Erythroblast (primary cell): ENCODE data around the gene CDK11A.
A peak's percentile ranks its signal among the peaks of the same experiment; 100 is the strongest.
"Not testable (repeated sequence)": the region's sequence is repeated elsewhere in the genome, so short reads cannot be mapped to it uniquely, and the experiment has no call there.

ENCODE experiments used
- DNase-seq, 2 experiments: peaks; one replicate each; lab custom pipeline; 2025; lab: John Stamatoyannopoulos, UW
- GATA1 ChIP-seq: IDR thresholded peaks from 2 replicates; pipeline ENCODE4 v1.6.1; 2011; ENCODE audit warnings: low read depth, mild to moderate bottlenecking, control low read depth, low read length, moderate library complexity
- POLR2A ChIP-seq: IDR thresholded peaks from 2 replicates; pipeline ENCODE4 v1.6.1; 2011; ENCODE audit warnings: mild to moderate bottlenecking, low read length

Gene CDK11A

DNA sequence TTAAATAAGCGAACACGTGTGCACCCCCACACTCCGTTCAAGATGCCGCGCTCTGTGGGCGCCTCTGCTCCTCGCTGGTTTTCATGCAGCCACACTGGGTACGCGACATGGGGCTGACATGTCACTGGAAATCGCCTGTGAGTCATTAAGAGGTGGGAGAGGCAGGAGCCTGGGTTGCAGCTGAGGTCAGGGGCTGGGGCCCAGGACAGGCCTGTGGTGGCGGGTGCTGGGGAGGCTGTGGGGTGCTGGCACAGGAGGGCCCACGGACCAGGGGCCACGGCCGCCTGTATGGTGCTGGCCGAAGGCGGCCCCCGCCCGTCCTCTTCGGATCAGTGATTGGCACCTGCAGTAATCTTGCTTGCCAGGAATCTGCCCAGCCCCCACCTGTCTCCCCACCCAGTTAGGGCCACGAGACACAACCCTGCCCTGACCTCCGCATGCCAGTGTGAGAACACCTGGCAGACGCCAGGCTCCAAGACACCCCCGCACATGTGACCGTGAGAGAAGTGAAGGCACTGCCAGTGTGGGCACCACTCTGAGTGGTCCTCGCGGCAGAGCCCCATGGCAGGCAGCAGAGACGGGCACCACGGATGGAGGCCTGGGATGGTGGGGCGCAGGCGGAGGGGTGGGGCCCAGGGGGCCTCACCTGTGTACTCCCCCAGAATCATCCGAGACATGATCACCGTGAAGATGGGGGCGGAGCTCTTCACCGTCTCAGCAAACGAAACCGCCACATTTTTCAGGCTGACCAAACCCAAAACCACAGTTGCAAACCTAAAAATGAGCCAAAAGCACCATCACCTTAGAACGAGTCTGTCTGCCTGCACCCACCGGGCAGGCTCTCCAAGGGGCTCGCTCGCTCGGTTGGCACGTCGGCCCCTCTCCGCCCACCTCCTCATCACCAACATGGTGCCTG lies 13.8 kb upstream of the CDK11A start:
- DNase-seq, result not testable (repeated sequence)

DNA sequence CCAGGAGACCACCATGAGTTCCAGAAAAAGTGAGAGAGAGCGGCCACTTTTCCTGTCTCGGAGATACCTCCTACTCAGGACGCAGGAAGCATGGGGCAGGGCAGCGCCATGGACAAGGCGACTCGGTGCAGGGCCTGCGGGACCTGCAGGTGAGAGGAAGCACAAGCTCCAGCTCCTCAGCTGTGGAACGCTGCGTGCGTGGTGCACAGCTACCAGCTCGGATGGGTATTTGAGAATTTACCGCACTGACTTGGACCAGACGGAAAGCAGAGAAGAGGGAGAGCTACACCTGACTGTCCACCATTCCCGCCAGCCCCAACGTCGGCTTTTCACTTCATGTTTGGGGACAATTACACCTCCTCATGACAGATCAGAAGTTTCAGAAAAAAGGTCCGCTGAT lies 8.2 kb upstream of the CDK11A start:
- no peak for DNase-seq
- TF ChIP-seq GATA1, result no peak
- TF ChIP-seq POLR2A, result no peak

DNA sequence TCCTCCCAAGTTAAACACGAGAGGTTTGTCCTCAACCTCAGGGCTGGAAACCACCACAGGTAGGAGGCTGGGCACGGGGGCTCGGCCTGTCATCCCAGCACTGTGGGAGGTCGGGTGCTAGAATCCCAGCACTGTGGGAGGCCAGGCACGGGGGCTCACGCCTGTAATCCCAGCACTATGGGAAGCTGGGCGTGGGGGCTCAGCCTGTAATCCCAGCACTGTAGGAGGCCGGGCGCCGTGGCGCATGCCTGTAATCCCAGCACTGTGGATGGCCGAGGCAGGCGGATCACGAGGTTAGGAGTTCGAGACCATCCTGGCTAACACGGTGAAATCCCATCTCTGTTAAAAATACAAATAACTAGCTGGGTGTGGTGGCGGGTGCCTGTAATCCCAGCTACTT lies 6.7 kb upstream of the CDK11A start:
- TF ChIP-seq POLR2A, result no peak
- no peak for DNase-seq

DNA sequence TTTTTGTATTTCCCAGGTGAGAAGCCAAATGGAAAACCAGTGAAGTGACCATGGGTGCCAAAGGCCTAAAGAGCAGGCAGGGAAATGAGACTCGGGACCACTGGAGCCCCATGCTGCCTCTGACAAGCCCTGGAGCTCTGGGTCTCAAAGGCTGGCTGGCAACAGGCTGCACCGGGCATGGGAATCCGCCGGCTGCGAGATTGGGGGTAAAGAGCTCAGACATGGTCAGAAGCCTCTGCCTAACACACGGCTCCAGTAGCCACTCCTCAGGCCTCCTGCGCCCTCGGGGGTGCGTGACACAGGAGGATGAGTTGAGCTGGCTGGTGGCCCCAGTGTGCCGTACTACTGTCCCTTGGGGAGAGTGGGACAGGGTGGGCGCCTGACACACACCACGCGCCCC lies 6.1 kb upstream of the CDK11A start:
- DNase-seq, result not testable (repeated sequence)

DNA sequence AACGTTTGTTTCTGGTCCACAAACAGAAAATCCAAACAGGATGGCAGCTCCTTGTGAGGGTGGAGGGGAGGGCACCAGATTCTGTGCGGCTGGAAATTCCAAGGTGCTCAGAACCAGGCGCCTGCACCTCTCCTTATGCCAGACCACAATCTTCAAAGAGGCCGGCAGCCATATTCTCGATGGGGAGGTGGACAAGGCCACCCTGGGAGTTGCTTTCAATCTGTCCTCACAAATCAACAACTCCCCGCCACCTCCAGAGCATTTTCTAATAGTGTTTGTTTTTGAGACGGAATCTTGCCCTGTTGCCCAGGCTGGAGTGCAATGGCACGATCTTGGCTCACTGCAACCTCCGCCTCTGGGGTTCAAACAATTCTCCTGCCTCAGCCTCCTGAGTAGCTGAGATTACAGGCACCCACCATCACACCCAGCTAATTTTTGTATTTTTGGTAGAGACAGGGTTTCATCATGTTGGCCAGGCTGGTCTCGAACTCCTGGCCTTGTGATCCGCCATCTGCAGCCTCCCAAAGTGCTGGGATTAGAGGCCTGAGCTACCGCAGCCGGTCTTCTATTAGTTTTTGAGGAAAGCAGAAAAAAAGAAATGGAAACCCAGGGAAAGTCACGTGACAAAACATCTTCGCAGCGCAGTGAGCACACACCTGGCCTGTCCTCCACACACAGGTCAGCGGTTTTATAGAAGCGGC lies 5.1 kb upstream of the CDK11A start:
- DNase-seq, result not testable (repeated sequence)

DNA sequence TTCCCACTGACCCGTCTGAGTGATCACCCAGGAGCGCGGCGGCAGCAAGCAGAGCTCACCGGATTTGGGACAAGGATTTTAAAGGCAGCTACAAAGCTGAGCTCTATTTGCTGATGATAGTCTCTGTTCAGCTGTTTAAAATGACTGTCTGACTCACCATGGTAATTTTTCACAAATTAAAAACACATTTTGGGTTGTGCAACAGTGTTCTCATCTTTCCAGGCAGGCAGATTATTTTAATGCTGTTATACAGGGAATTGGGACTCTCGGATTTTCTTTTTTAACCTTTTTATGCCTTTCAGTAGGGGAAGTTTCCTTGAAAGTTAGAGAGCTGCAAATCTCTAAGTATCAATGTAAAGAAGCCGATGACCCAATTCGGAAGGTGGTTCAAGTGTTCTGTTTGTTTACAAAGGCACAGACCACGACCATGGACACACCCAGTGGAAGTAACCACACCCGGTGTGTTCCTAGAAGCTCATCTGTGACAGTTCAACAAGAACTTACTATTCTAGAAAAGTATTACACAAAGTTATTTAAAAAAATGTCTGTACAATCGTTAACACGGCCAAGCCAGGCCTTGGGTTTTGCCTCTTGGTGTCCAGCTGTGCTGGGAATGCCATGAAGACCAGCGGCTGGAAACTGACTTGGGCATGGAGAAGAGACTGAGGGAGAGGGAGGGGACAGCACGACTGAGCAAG lies 4.3 kb upstream of the CDK11A start:
- peak; percentile 37 for TF ChIP-seq POLR2A
- peak; percentile 75 to 79 for DNase-seq

DNA sequence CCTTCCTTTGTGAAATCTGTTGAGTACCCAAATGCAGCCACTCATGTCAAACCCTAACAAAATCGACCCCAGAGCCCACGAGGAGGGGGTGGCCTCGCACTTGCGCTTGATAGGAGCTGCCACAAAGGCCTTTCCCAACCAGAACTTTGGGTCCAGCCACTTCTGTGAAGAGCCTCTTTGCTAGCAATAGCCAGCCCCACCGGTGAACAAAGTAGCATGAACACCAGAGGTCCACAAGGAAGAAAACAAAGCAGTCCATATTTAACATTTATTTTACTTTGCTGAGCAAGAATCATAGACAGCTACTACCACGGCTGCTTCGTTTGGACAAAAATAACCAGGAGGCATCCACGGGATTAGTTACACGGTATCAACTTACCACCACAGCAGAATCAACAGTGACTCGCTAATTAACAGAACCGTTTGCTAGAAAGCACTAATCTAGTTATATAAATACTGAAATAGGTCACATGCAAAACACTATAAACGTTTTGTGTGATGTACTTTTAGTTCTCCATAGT lies 3.0 kb upstream of the CDK11A start:
- not testable (repeated sequence) for DNase-seq

DNA sequence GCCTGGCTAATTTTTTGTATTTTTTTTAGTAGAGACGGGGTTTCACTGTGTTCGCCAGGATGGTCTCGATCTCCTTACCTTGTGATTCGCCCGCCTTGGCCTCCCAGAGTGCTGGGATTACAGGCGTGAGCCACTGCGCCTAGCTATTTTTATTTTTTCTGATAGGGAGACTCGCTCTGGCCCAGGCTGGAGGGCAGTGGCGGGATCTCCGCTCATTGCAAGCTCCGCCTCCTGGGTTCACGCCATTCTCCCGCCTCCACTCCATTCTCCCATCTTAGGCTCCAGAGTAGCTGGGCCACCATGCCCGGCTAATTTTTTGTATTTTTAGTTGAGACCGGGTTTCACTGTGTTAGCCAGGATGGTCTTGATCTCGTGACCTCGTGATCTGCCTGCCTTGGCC lies 1.9 kb upstream of the CDK11A start:
- not testable (repeated sequence) for DNase-seq

DNA sequence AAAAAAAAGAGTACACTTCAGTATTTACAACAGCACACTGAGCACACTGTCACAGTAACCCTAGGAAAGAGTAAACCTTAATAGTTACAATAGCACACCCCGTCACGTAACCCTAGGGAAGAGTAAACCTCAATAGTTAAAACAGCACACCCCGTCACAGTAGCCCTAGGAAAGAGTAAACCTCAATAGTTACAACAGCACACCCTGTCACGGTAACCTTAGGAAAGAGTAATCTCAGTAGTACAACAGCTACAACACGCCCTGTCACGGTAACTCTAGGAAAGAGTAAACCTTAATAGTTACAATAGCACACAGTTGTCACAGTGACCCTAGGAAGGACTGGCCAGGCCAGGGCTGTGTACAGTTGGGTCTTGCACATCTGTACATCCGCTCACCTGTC lies 3.0 kb downstream of the CDK11A start:
- DNase-seq, result no peak
- TF ChIP-seq GATA1, result no peak
- no peak for TF ChIP-seq POLR2A

DNA sequence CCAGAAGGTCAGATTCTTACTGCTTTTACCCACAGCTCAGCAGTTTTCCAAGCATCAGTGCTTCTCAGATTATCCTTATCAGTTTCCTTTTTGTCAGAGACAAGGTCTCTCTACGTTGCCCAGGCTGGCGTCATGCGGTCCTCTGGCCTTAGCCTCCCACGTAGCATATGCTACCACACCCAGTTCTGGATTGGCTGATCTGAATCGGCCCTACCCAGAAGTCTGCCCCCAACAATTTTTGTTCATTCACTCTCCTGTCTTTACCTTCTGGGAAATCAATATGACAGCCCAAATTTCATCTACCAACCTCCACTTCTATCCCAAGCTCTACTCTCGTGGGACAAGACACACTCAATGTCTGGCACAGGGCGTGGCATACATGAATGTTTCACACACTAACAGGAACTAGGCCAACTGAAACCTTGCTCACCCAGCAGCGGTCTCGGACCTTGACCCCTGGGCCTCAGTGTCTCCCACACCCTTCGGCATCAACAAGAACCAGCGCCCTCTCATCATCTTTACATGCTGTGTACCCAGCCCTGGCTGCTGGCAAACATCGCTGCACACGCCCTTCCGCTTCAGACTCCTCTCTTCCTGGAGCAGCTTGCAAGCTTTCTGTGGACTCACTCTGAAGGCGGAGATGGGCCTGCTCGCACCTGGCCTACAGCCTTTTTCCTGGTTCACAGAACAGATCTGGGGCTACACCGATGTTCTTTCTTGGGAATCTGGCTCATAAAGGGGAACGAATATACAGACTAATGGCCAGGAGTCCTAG lies 8.9 kb downstream of the CDK11A start:
- peak; percentile 57 for TF ChIP-seq POLR2A
- peak; percentile 88 to 91 for DNase-seq

DNA sequence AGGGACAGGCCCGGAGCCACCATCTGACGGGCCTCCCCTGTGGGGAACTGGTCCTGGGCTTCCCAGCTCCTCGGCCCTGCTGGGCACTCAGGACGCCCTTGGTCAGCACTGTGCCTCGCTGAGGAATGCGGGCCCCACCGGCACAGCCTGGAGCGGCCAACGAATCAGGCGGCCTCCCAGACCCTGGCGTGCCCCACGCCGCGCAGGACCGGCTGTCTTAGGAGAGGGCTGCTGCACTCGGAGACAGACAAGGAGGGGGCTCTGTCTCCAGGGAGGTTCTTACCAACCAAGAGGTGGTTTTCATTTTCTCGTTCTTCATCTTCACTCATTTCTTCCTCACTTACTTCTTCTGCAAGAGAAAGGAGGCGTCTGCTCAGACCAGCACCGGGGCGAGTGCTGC lies 16.3 kb downstream of the CDK11A start:
- DNase-seq, result not testable (repeated sequence)

DNA sequence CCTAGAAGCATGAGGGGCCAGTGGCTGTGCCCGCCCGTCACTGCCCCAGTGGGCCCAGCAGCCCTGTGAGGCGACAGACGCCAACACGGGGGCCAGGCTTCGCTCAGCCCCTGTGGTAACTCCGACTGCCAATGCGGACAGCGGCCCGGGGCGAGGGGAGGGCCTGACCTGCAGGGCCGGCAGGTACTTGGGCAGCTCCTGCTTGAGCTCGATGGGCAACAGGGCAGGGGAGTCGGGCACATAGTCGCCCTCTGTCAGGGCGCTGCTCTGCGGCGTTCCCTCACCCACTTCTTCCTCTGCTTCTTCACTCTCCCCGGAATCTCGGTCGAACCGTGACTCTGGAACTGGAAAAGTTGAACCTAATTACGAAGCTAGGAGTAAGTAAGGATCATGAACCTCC lies 16.9 kb downstream of the CDK11A start:
- DNase-seq, result not testable (repeated sequence)

DNA sequence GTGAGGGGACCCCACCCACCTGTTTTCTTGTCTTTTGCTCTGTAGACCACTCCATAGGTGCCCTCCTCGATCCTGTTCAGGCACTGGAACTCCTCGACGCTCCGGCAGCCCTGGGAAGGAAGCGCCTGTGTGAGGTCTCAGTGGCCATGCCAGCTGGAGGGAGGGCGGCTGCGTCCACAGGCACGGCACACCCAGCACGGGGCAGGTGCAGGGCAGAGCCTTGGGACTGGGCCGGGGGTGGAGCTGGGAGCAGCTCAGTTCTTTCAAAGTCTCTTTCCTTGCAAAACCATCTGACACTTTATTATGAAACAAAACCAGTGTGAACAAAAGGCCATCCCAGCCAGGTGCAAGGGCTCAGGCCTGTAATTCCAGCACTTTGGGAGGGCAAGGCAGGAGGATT lies 18.5 kb downstream of the CDK11A start:
- not testable (repeated sequence) for DNase-seq

DNA sequence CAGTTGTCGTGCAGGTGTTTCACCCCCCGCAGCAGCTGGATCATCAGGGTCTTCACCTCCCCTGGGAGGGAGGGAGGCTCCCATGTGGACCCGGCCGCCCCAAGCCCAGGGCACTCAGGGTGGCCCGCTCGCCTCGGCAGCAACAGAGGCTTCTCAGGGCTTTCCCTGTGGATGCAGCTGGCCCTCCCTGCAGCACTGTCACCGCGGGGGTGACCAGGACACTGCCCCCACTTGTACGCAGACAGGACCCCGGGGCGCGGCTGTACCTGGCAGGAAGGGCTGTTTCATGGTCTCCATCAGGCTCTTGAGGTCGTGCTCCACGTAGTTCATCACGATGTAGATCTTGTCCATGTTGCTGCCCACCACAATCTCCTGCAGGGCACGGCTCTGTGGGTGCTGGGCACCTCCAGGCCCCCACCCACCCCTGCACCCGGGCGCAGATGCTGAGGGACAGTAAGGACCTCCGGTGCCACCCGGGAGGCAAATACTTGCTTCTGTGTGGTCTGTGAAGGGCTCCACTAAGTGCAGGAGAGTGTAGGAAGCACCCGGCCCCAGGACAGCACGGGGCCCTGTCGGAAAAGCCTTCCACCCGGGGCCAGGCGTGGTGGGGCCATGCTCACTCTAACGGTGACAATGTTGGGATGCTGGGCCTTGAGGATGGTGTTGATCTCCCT lies 19.7 kb downstream of the CDK11A start:
- not testable (repeated sequence) for DNase-seq
